SU-DHL-6 (cell line): ENCODE data around the gene SYTL3.

Experiments used
- H2AFZ ChIP-seq: fragments of 200-600 bp; sonication (generic); 2 replicates; pipeline ENCODE4 v1.6.1; 2014; ENCODE audit warnings: low read depth, mild to moderate bottlenecking, moderate library complexity, mixed read lengths, antibody characterized with exemption, low read length; ENCODE audit not compliant: severe bottlenecking
- H3F3A ChIP-seq: fragments of 200-600 bp; shearing (Covaris generic); 2 replicates; pipeline ENCODE4 v1.6.0; 2016; ENCODE audit warnings: antibody characterized with exemption, mild to moderate bottlenecking; ENCODE audit not compliant: insufficient read depth
- H3K27ac ChIP-seq: fragments of 200-600 bp; sonication (generic); 2 replicates; pipeline ENCODE4 v1.5.1; 2016; ENCODE audit warnings: low read depth, mild to moderate bottlenecking, low read length, moderate library complexity, mixed read lengths
- H3K27me3 ChIP-seq: fragments of 200-600 bp; sonication (generic), shearing (Covaris generic); 2 replicates; pipeline ENCODE4 v1.6.0; 2014; ENCODE audit warnings: mild to moderate bottlenecking, low read length
- H3K36me3 ChIP-seq: fragments of 200-600 bp; sonication (generic); 2 replicates; pipeline ENCODE4 v1.6.1; 2014; ENCODE audit warnings: mild to moderate bottlenecking, low read length, mixed read lengths
- H3K4me2 ChIP-seq: fragments of 300-600, 200-600 bp; shearing (Covaris generic), sonication (generic); 2 replicates; pipeline ENCODE4 v1.6.0; 2014; ENCODE audit warnings: low read length, low read depth, mild to moderate bottlenecking; ENCODE audit not compliant: poor library complexity, severe bottlenecking
- H3K4me3 ChIP-seq: fragments of 200-600 bp; sonication (generic); 2 replicates; pipeline ENCODE4 v1.5.1; 2014; ENCODE audit warnings: antibody characterized with exemption, low read length, mild to moderate bottlenecking, mixed read lengths; ENCODE audit not compliant: insufficient read depth, poor library complexity, severe bottlenecking
- H3K79me2 ChIP-seq: fragments of 200-600 bp; sonication (generic); 2 replicates; pipeline ENCODE4 v1.6.1; 2014; ENCODE audit warnings: mild to moderate bottlenecking, low read length, moderate library complexity; ENCODE audit not compliant: insufficient read depth
- H3K9ac ChIP-seq: fragments of 200-600 bp; sonication (generic); 2 replicates; pipeline ENCODE4 v1.7.0; 2014; ENCODE audit warnings: mild to moderate bottlenecking, low read length
- H3K9me2 ChIP-seq: fragments of 200-600 bp; sonication (generic); replicated peaks from 2 replicates; pipeline ENCODE4 v1.6.1; 2014; ENCODE audit warnings: low read length; ENCODE audit not compliant: insufficient read depth
- H3K9me3 ChIP-seq: fragments of 200-600 bp; sonication (generic); 2 replicates; pipeline ENCODE4 v1.6.1; 2014; ENCODE audit warnings: low read length, mixed read lengths; ENCODE audit not compliant: insufficient read depth
- H4K20me1 ChIP-seq: fragments of 200-600 bp; sonication (generic); 2 replicates; pipeline ENCODE4 v1.6.1; 2014; ENCODE audit warnings: low read depth, mild to moderate bottlenecking, antibody characterized with exemption, low read length, moderate library complexity, mixed read lengths
- CTCF ChIP-seq: fragments of 200-600 bp; sonication (generic); IDR thresholded peaks from one replicate; pipeline ENCODE4 v1.5.1; 2017; ENCODE audit warnings: antibody characterized with exemption, mild to moderate bottlenecking, low read length, moderate library complexity; ENCODE audit not compliant: insufficient read depth, poor library complexity, severe bottlenecking
- EZH2phosphoT487 ChIP-seq: fragments of 200-600 bp; sonication (generic), shearing (Covaris generic); conservative IDR thresholded peaks from 2 replicates; pipeline ENCODE4 v1.6.1; 2018; ENCODE audit warnings: mild to moderate bottlenecking, antibody characterized with exemption, low read length, moderate library complexity, mixed read lengths

The SYTL3 gene

DNA sequence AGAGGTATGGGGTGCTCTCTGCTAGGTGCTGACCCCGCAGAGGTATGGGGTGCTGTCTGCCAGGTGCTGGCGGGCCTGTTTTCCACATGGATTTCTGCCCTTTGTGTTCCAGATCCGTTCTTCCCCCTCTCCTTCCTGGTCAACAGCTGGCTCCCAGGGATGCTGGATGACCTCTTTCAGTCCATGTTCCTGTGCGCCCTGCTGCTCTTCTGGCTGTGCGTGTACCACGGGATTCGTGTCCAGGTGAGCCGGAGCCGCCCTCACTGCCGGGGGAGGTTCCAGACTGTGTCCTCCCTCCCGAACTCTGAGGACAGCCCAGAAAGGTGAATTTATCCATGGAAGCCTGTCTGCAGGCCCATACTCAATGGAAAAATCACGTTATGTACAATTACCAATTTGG is 41.6 kb upstream of the SYTL3 start:
- Histone ChIP-seq H3K9me2 (no peaks in the 10 kb centered on the region), H3K79me2 (no peaks in the 10 kb centered on the region), H2AFZ (no peak overlapping the region), H4K20me1 (no peaks in the 10 kb centered on the region), H3K27ac (no peak overlapping the region), H3K4me2 (no peak overlapping the region), H3K4me3 (no peak overlapping the region), H3K9me3 (no peaks in the 10 kb centered on the region), H3K27me3 (no peaks in the 10 kb centered on the region), H3K36me3 (no peaks in the 10 kb centered on the region), H3F3A (no peaks in the 10 kb centered on the region), H3K9ac (no peak overlapping the region)
- no peak for TF ChIP-seq CTCF
- TF ChIP-seq EZH2phosphoT487, result no peak

- Histone ChIP-seq H2AFZ (no peak overlapping the region), H3K9me2 (no peaks in the 10 kb centered on the region), H3K4me3 (no peak overlapping the region), H3K9ac (no peak overlapping the region), H3K27ac (no peak overlapping the region), H4K20me1 (no peaks in the 10 kb centered on the region), H3F3A (no peaks in the 10 kb centered on the region), H3K27me3 (no peaks in the 10 kb centered on the region), H3K79me2 (no peaks in the 10 kb centered on the region), H3K9me3 (no peaks in the 10 kb centered on the region), H3K4me2 (no peak overlapping the region), H3K36me3 (peaks cover 8% of the 10 kb centered on the region)
- TF ChIP-seq EZH2phosphoT487 (no peak), CTCF (no peak)
Observed at GRCh38 chr6:158609455-158610155, 40.2 kb upstream of the SYTL3 start.

GRCh38 chr6:158610319-158610968 is 39.4 kb upstream of the SYTL3 start:
- TF ChIP-seq CTCF (no peak), EZH2phosphoT487 (no peak)
- no peak overlapping the region for H3K9ac ChIP-seq
- no peak overlapping the region for H3K27ac ChIP-seq
- H3K9me3 ChIP-seq, result no peaks in the 10 kb centered on the region
- H3K27me3 ChIP-seq, result no peaks in the 10 kb centered on the region
- peaks cover 8% of the 10 kb centered on the region for H3K36me3 ChIP-seq
- H3F3A ChIP-seq, result no peaks in the 10 kb centered on the region
- no peaks in the 10 kb centered on the region for H3K79me2 ChIP-seq
- H3K4me2 ChIP-seq, result no peak overlapping the region
- no peak overlapping the region for H2AFZ ChIP-seq
- H4K20me1 ChIP-seq, result no peaks in the 10 kb centered on the region
- H3K4me3 ChIP-seq, result no peak overlapping the region
- no peaks in the 10 kb centered on the region for H3K9me2 ChIP-seq
